ENCODE data around the gene ADCY10.

Gene ADCY10, protein sequence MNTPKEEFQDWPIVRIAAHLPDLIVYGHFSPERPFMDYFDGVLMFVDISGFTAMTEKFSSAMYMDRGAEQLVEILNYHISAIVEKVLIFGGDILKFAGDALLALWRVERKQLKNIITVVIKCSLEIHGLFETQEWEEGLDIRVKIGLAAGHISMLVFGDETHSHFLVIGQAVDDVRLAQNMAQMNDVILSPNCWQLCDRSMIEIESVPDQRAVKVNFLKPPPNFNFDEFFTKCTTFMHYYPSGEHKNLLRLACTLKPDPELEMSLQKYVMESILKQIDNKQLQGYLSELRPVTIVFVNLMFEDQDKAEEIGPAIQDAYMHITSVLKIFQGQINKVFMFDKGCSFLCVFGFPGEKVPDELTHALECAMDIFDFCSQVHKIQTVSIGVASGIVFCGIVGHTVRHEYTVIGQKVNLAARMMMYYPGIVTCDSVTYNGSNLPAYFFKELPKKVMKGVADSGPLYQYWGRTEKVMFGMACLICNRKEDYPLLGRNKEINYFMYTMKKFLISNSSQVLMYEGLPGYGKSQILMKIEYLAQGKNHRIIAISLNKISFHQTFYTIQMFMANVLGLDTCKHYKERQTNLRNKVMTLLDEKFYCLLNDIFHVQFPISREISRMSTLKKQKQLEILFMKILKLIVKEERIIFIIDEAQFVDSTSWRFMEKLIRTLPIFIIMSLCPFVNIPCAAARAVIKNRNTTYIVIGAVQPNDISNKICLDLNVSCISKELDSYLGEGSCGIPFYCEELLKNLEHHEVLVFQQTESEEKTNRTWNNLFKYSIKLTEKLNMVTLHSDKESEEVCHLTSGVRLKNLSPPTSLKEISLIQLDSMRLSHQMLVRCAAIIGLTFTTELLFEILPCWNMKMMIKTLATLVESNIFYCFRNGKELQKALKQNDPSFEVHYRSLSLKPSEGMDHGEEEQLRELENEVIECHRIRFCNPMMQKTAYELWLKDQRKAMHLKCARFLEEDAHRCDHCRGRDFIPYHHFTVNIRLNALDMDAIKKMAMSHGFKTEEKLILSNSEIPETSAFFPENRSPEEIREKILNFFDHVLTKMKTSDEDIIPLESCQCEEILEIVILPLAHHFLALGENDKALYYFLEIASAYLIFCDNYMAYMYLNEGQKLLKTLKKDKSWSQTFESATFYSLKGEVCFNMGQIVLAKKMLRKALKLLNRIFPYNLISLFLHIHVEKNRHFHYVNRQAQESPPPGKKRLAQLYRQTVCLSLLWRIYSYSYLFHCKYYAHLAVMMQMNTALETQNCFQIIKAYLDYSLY (N-terminal part only)

DNA sequence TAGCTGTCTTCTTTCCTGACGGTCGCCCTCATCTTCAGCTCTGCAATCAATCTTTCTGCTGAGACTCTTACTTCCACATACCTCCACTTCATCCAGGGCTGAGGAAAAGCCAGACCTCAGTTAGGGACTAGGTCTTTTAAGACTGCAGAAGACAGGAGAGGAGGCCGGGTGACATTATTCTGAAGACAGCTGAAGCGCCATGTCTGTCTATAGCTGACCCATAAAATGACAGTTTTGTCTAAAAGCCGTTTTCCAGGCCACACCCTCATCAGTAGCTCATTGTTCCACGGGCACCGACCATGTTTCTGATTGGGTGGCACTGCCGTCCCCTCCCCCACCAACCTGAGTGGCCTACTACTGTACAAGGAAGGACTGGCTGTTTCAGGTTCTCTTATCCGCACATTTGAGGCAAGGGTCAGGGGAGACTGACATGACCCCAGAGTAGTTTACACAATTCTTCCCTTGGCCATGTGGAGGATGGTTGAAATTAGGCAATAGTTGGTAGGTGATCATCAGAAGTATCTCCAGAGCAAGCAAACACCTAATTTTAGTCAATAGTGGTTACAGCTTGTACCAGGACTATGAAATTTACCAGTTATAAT lies at the start of gene ADCY10:
TSS of gene ADCY10 (minus strand) at position 240 of the 602 bp plus-strand sequence. CDS start 8,994 bp downstream, outside the sequence.
- TF ChIP-seq, protein P1, sequence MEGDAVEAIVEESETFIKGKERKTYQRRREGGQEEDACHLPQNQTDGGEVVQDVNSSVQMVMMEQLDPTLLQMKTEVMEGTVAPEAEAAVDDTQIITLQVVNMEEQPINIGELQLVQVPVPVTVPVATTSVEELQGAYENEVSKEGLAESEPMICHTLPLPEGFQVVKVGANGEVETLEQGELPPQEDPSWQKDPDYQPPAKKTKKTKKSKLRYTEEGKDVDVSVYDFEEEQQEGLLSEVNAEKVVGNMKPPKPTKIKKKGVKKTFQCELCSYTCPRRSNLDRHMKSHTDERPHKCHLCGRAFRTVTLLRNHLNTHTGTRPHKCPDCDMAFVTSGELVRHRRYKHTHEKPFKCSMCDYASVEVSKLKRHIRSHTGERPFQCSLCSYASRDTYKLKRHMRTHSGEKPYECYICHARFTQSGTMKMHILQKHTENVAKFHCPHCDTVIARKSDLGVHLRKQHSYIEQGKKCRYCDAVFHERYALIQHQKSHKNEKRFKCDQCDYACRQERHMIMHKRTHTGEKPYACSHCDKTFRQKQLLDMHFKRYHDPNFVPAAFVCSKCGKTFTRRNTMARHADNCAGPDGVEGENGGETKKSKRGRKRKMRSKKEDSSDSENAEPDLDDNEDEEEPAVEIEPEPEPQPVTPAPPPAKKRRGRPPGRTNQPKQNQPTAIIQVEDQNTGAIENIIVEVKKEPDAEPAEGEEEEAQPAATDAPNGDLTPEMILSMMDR (IDR thresholded peaks at IDR 0.05; ENCODE audit: low read depth, low read length), result no peak
- DNase-seq (ENCODE audit: extremely low read depth, low read depth), result no peak

DNA sequence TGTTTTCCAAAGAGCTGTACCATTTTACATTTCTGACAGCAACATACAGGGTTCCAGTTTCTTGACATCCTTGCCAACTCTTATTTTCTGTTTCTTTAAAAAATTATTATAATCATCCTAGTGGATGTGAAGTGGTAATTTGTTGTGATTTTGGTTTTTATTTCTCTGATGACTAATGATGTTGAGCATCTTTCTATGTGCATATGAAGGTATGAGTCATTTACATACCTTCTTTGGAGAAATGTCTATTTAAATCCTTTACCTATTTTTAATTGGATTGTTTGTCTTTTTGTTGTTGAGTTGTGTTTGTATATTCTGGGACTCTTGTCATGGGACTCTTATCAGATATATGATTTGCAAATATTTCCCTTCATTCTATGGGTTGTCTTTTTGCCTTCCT lies 43.8 kb upstream of the ADCY10 start:
- TF ChIP-seq, protein P1 (IDR thresholded peaks at IDR 0.05; ENCODE audit: low read depth, low read length), result no peak
- no peak for DNase-seq (ENCODE audit: extremely low read depth, low read depth)

DNA sequence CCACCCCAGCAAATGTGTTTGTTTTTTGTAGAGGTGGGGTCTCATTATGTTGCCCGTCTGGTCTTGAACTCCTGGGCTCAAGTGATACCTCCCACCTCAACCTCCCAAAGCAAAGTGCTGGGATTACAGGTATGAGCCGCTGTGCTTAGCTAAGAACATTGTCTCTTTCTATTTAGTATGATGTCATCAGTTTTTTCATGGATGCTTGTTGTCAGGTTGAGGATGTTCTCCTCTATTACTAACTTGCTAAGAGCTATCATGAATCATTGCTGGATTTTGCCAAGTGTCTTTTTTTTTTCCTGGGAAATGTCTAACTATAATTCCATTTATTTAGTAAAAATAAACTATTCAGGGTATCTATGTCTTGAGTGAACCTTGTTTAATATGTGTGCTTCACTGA lies 42.0 kb upstream of the ADCY10 start:
- TF ChIP-seq, protein P1 (IDR thresholded peaks at IDR 0.05; ENCODE audit: low read depth, low read length), result no peak
- DNase-seq (ENCODE audit: extremely low read depth, low read depth), result no peak

DNA sequence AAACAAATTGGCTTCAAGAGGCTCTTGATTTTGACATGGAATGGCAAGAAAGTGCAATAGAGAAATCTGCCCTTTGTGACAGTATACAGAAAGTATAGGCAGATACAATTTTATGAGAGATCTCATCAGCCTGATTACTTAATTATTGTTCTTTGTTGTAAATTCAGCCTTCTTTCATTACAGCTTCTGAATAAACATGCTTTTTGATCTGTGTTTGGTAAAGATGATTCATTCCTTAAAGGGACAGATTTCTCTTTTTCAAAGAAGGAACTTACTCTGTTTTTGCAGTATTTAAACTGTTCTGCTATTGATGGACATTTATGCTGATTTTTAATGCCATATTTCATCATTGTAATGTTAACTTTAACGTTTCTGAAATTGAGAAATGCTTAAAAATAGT lies 36.6 kb upstream of the ADCY10 start:
- TF ChIP-seq, protein P1 (IDR thresholded peaks at IDR 0.05; ENCODE audit: low read depth, low read length), result no peak
- DNase-seq (ENCODE audit: extremely low read depth, low read depth), result no peak

DNA sequence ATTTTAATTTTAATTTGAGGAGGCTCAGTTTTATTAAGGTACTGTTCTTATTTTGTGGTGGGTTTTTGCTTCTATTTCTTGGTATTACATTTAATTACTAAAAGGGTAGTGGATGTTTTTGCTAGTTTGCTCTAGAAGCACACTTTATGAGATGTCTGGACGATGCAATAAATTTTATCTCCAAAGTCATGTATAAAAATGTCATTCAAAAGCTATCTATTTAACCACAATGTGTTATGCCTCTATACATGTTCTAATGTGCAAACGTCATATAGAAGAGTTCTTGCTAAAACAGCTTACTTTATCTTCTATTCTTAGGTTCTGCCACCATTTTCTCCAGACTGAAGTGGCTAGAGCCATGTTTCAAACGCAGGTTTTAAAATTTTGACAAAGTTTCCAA lies 35.9 kb upstream of the ADCY10 start:
- DNase-seq (ENCODE audit: extremely low read depth, low read depth), result no peak
- TF ChIP-seq, protein P1 (IDR thresholded peaks at IDR 0.05; ENCODE audit: low read depth, low read length), result no peak

DNA sequence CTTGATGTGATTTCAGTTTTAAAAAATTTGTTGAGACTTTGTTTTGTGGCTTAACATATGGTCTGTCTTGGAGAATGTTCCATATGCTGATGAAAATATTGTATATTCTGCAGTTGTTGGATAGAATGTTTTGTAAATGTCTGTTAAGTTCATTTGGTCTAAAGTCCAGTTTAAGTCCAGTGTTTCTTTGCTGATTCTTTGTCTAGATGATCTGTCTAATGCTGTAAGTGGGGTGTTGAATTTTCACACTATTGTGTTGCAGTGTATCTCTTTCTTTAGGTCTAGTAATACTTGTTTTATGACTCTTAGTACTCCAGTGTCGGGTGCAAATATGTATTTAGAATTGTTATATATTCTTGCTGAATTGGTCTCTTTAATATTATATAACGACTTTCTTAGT lies 33.8 kb upstream of the ADCY10 start:
- TF ChIP-seq, protein P1 (IDR thresholded peaks at IDR 0.05; ENCODE audit: low read depth, low read length), result no peak
- DNase-seq (ENCODE audit: extremely low read depth, low read depth), result no peak
